Measurements from ENCODE around the gene FAM149A. TPM values are rescaled to one million over a fixed set of nuclear protein-coding genes. Genes with fewer than 3 reads are reported as not detected.

Gene FAM149A
- total and polyA plus RNA-seq, 2 donors (not counting 1 experiment from before 2014, with no cell fraction given): 5.6 to 9.4 TPM

GRCh38 chr4:186078981-186079638 lies 25.4 kb upstream of the FAM149A start:
- Histone ChIP-seq H3K36me3 (ENCODE audit: control insufficient read depth, insufficient read depth, low read length) (no peaks in the 10 kb centered on the region), H3K79me2 (ENCODE audit: control insufficient read depth, insufficient read depth, low read length) (no peaks in the 10 kb centered on the region), H3K9me3 (ENCODE audit: control insufficient read depth, insufficient read depth, low read depth, low read length) (no peaks in the 10 kb centered on the region), H3K4me1 (ENCODE audit: control insufficient read depth, extremely low read depth, insufficient read depth, low read length) (no peaks in the 10 kb centered on the region), H3K4me3 (replicated peaks in 1 of 4; ENCODE audit: control extremely low read depth in 1 of 4, insufficient read depth in 1 of 4, low read depth in 3 of 4, low read length in 4 of 4) (no peak overlapping the region), H4K20me1 (ENCODE audit: control insufficient read depth, extremely low read depth, insufficient read depth, low read length) (no peaks in the 10 kb centered on the region), H3K9ac (ENCODE audit: insufficient read depth, low read length) (no peak overlapping the region), H3K4me2 (ENCODE audit: extremely low read depth, insufficient read depth, low read length) (no peak overlapping the region), H2AFZ (ENCODE audit: low read length) (no peak overlapping the region), H3K27me3 (ENCODE audit: control insufficient read depth, insufficient read depth, low read length) (no peaks in the 10 kb centered on the region), H3K27ac (ENCODE audit: insufficient read depth, low read length) (no peak overlapping the region)
- peak in 1 of 2 donors; percentile 18 for DNase-seq (ENCODE audit: low read depth in 2 of 2)
- no peak for TF ChIP-seq EZH2 (IDR thresholded peaks at IDR 0.05; ENCODE audit: low read length, missing control alignments)
- no peak for TF ChIP-seq CTCF (conservative IDR thresholded peaks at IDR 0.05 in 1 of 2, IDR thresholded peaks at IDR 0.05 in 1 of 2; ENCODE audit: low read depth in 1 of 2, low read length in 2 of 2)

GRCh38 chr4:186079694-186080093 lies 24.8 kb upstream of the FAM149A start:
- H3K4me2 ChIP-seq (ENCODE audit: extremely low read depth, insufficient read depth, low read length): no peak overlapping the region
- TF ChIP-seq CTCF (conservative IDR thresholded peaks at IDR 0.05 in 1 of 2, IDR thresholded peaks at IDR 0.05 in 1 of 2; ENCODE audit: low read depth in 1 of 2, low read length in 2 of 2) (no peak), EZH2 (IDR thresholded peaks at IDR 0.05; ENCODE audit: low read length, missing control alignments) (no peak)

DNA sequence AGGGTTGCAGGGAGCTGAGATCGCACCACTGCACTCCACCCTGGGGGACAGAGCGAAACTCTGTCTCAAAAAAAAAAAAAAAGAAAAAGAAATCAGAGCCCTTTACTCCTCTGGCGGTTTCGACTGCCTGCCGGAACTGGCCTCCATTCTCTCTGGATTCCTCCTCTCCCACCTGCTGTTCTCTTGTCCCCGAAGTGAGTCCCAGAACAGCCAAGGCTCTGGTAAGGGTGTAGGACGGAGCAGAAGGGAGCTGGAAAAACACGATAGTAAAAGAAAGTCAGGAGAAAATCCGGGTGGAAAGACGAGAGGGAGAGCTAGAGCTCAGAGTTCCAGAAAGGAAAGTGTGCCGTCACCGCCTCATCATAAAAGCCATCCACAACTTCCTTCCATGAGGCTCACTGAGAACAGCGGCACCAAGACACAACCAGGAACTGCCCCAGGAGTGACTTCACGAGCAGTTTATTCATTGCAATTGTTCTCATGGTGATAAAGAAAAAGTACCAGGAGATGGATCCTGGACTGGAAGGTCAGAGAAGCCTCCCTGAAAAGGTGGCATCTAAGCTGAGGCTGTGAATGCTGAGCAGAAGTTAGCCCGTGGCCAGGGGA lies 23.2 kb upstream of the FAM149A start:
- H3K4me3 ChIP-seq (replicated peaks in 1 of 4; ENCODE audit: control extremely low read depth in 1 of 4, insufficient read depth in 1 of 4, low read depth in 3 of 4, low read length in 4 of 4): no peak overlapping the region
- no peaks in the 10 kb centered on the region for H3K36me3 ChIP-seq (ENCODE audit: control insufficient read depth, insufficient read depth, low read length)
- H3K9ac ChIP-seq (ENCODE audit: insufficient read depth, low read length): no peak overlapping the region
- no peaks in the 10 kb centered on the region for H3K79me2 ChIP-seq (ENCODE audit: control insufficient read depth, insufficient read depth, low read length)
- H3K27me3 ChIP-seq (ENCODE audit: control insufficient read depth, insufficient read depth, low read length): no peaks in the 10 kb centered on the region
- no peaks in the 10 kb centered on the region for H3K4me1 ChIP-seq (ENCODE audit: control insufficient read depth, extremely low read depth, insufficient read depth, low read length)
- no peak for DNase-seq (ENCODE audit: low read depth in 2 of 2)
- H3K27ac ChIP-seq (ENCODE audit: insufficient read depth, low read length): no peak overlapping the region
- H2AFZ ChIP-seq (ENCODE audit: low read length): no peak overlapping the region
- TF ChIP-seq EZH2 (IDR thresholded peaks at IDR 0.05; ENCODE audit: low read length, missing control alignments): no peak
- no peak for TF ChIP-seq CTCF (conservative IDR thresholded peaks at IDR 0.05 in 1 of 2, IDR thresholded peaks at IDR 0.05 in 1 of 2; ENCODE audit: low read depth in 1 of 2, low read length in 2 of 2)
- H3K9me3 ChIP-seq (ENCODE audit: control insufficient read depth, insufficient read depth, low read depth, low read length): no peaks in the 10 kb centered on the region
- H4K20me1 ChIP-seq (ENCODE audit: control insufficient read depth, extremely low read depth, insufficient read depth, low read length): no peaks in the 10 kb centered on the region
- H3K4me2 ChIP-seq (ENCODE audit: extremely low read depth, insufficient read depth, low read length): no peak overlapping the region

More at GRCh38 chr4:186079694-186080093, 24.8 kb upstream of the FAM149A start:
- Histone ChIP-seq H3K27ac (ENCODE audit: insufficient read depth, low read length) (no peak overlapping the region), H3K79me2 (ENCODE audit: control insufficient read depth, insufficient read depth, low read length) (no peaks in the 10 kb centered on the region), H3K36me3 (ENCODE audit: control insufficient read depth, insufficient read depth, low read length) (no peaks in the 10 kb centered on the region), H3K4me1 (ENCODE audit: control insufficient read depth, extremely low read depth, insufficient read depth, low read length) (no peaks in the 10 kb centered on the region), H4K20me1 (ENCODE audit: control insufficient read depth, extremely low read depth, insufficient read depth, low read length) (no peaks in the 10 kb centered on the region), H3K27me3 (ENCODE audit: control insufficient read depth, insufficient read depth, low read length) (no peaks in the 10 kb centered on the region), H3K9me3 (ENCODE audit: control insufficient read depth, insufficient read depth, low read depth, low read length) (no peaks in the 10 kb centered on the region), H2AFZ (ENCODE audit: low read length) (no peak overlapping the region), H3K4me3 (replicated peaks in 1 of 4; ENCODE audit: control extremely low read depth in 1 of 4, insufficient read depth in 1 of 4, low read depth in 3 of 4, low read length in 4 of 4) (no peak overlapping the region), H3K9ac (ENCODE audit: insufficient read depth, low read length) (no peak overlapping the region)
- DNase-seq (ENCODE audit: low read depth in 2 of 2): no peak
